Measurements from ENCODE around the gene SRBD1.

SRBD1 gene

GRCh38 chr2:45567974-45568789, 42.9 kb downstream of the SRBD1 start:
- DNase-seq (ENCODE audit: low read depth): no peak
- in situ Hi-C loops (cut with HindIII; ENCODE audit: low sequenced_read_pairs): no loop called here
- no peak overlapping the region for H3K4me3 ChIP-seq (ENCODE audit: low read depth, low read length)
- no peak for TF ChIP-seq CTCF (IDR thresholded peaks at IDR 0.05; ENCODE audit: low read depth, low read length, missing control alignments)

- no peak overlapping the region for H3K4me3 ChIP-seq (ENCODE audit: low read depth, low read length)
- DNase-seq (ENCODE audit: low read depth): no peak
- TF ChIP-seq CTCF (IDR thresholded peaks at IDR 0.05; ENCODE audit: low read depth, low read length, missing control alignments): no peak
- in situ Hi-C loops (cut with HindIII; ENCODE audit: low sequenced_read_pairs): no loop called here
These were observed 43.6 kb downstream of the SRBD1 start for GRCh38 chr2:45567288-45567963.

DNA sequence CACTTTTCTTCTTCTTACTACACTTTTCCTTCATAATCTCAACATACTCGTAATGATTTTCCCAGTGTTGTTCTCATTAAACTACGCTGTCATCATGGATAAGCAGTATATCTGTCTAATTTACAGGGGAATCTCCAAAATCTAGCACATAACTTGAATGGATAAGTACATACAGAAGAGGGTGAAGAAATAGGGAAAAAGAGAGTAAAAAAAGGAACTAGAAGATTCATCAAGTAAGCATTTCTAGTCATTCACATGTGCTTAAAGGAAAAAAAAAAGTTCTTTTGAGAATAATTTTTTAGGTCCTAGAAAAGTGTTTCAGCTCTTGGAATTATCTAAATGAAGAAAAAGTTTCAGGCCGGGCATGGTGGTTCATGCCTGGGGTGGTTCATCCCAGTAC, 51.6 kb downstream of the SRBD1 start:
- in situ Hi-C loops (cut with HindIII; ENCODE audit: low sequenced_read_pairs): no loop called here
- H3K4me3 ChIP-seq (ENCODE audit: low read depth, low read length): no peak overlapping the region
- no peak for DNase-seq (ENCODE audit: low read depth)
- no peak for TF ChIP-seq CTCF (IDR thresholded peaks at IDR 0.05; ENCODE audit: low read depth, low read length, missing control alignments)

DNA sequence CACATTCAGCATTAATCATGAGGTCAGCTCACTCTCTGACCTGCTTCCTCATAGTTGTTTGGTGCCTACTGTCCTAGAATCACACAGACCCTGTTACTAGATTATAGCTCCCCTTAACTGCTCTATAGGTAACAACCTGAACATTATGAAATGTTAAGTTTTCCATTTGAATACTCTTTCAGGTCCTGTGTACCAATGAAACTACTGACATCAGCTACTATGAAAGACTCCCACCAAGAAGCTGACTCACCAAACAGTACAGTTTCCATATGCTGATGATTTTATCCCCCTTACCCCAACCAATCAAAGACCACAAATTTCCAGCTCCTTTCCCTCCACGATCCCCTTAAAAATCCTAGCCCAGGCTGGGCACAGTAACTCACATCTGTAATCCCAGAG, 56.3 kb downstream of the SRBD1 start:
- H3K4me3 ChIP-seq (ENCODE audit: low read depth, low read length): no peak overlapping the region
- in situ Hi-C loops (cut with HindIII; ENCODE audit: low sequenced_read_pairs): no loop called here
- DNase-seq (ENCODE audit: low read depth): no peak
- no peak for TF ChIP-seq CTCF (IDR thresholded peaks at IDR 0.05; ENCODE audit: low read depth, low read length, missing control alignments)

GRCh38 chr2:45554073-45554741, 56.9 kb downstream of the SRBD1 start:
- no peak for DNase-seq (ENCODE audit: low read depth)
- no peak for TF ChIP-seq CTCF (IDR thresholded peaks at IDR 0.05; ENCODE audit: low read depth, low read length, missing control alignments)
- in situ Hi-C loops (cut with HindIII; ENCODE audit: low sequenced_read_pairs): no loop called here
- no peak overlapping the region for H3K4me3 ChIP-seq (ENCODE audit: low read depth, low read length)

GRCh38 chr2:45551862-45552261, 59.2 kb downstream of the SRBD1 start:
- no peak for TF ChIP-seq CTCF (IDR thresholded peaks at IDR 0.05; ENCODE audit: low read depth, low read length, missing control alignments)
- DNase-seq (ENCODE audit: low read depth): no peak
- H3K4me3 ChIP-seq (ENCODE audit: low read depth, low read length): no peak overlapping the region
- in situ Hi-C loops (cut with HindIII; ENCODE audit: low sequenced_read_pairs): no loop called here

Measured in astrocyte of the cerebellum (primary cell).